HepG2 (cell line): Measurements from ENCODE around the gene PACS2.

Experiments used
- BRF2 ChIP-seq: sonication (generic); formaldehyde crosslinking; IDR thresholded peaks from 2 replicates; pipeline ENCODE4 v1.8.1; 2022; ENCODE audit warnings: mild to moderate bottlenecking, missing genetic modification reagents
- DDIT3 ChIP-seq: sonication (generic); formaldehyde crosslinking; IDR thresholded peaks from 2 replicates; pipeline ENCODE4 v1.4.0; 2020; ENCODE audit warnings: mild to moderate bottlenecking, missing genetic modification reagents
- EZH2 ChIP-seq: conservative IDR thresholded peaks from 2 replicates; pipeline ENCODE4 v1.6.1; 2012; ENCODE audit warnings: mild to moderate bottlenecking, low read depth, low read length, moderate library complexity
- FOXM1 ChIP-seq: sonication (generic); formaldehyde crosslinking; IDR thresholded peaks from 2 replicates; pipeline ENCODE4 v1.5.0; 2020; ENCODE audit warnings: missing genetic modification reagents
- POLR2AphosphoS2 ChIP-seq: IDR thresholded peaks from 2 replicates; pipeline ENCODE4 v1.6.1; 2011; ENCODE audit warnings: low read depth, low read length, improper control_type of control experiment
- SIN3A ChIP-seq: IDR thresholded peaks from 2 replicates; pipeline ENCODE4 v1.6.1; 2011; ENCODE audit warnings: low read depth, mild to moderate bottlenecking, control low read depth, low read length, borderline replicate concordance
- U2AF1 ChIP-seq: fragments of 200-400 bp; formaldehyde crosslinking; optimal IDR thresholded peaks from 2 replicates; pipeline ENCODE3; 2017; ENCODE audit warnings: mild to moderate bottlenecking, low read depth, low read length
- USF2 ChIP-seq, 2 experiments: sonication (generic) in 1 of 2; formaldehyde crosslinking in 1 of 2; IDR thresholded peaks; 2 replicates each; pipeline versions ENCODE4 v1.5.1 to v1.6.1; 2011 to 2020; ENCODE audit warnings: borderline replicate concordance in 1 of 2, low read depth in 1 of 2, low read length in 1 of 2, mild to moderate bottlenecking in 1 of 2, missing genetic modification reagents in 1 of 2, moderate library complexity in 1 of 2

- TF ChIP-seq BRF2 (CRISPR knock-in tag) (no peak), USF2 (IDR thresholded peaks at IDR 0.05; ENCODE audit: low read depth, low read length) (no peak), USF2 (CRISPR knock-in tag; IDR thresholded peaks at IDR 0.05; ENCODE audit: borderline replicate concordance) (no peak), U2AF1 (no peak), EZH2 (no peak), SIN3A (no peak), FOXM1 (CRISPR knock-in tag) (no peak), POLR2AphosphoS2 (no peak), DDIT3 (CRISPR knock-in tag) (no peak)
Measured at GRCh38 chr14:105430042-105430441, 115.5 kb downstream of the PACS2 start.
